ENCODE data around the gene APOA5. TPM values are rescaled to one million over a fixed set of nuclear protein-coding genes. Genes with fewer than 3 reads are reported as not detected.

Gene APOA5
- polyA plus RNA-seq, 1 donor from 2014 or later: not detected

GRCh38 chr11:116798368-116798767, 6.7 kb upstream of the APOA5 start:
- Histone ChIP-seq H4K20me1 (ENCODE audit: insufficient read depth) (no peaks in the 10 kb centered on the region), H3K27ac (ENCODE audit: low read length) (no peak overlapping the region), H3K79me2 (replicated peaks; ENCODE audit: insufficient read depth, low read length) (no peaks in the 10 kb centered on the region), H3K9me3 (ENCODE audit: low read length) (no peaks in the 10 kb centered on the region), H2AFZ (ENCODE audit: low read depth, low read length) (no peak overlapping the region), H3K27me3 (ENCODE audit: insufficient read depth, low read depth, low read length) (no peaks in the 10 kb centered on the region), H3F3A (ENCODE audit: insufficient read depth, low read length, poor library complexity, severe bottlenecking) (no peaks in the 10 kb centered on the region), H3K4me3 (ENCODE audit: low read length) (no peak overlapping the region), H3K36me3 (ENCODE audit: insufficient read depth, low read length) (no peaks in the 10 kb centered on the region), H3K9ac (ENCODE audit: low read length) (no peak overlapping the region), H3K9me2 (ENCODE audit: insufficient read depth, low read length) (no peaks in the 10 kb centered on the region), H3K4me2 (ENCODE audit: low read length) (no peak overlapping the region)
- TF ChIP-seq EZH2 (IDR thresholded peaks at IDR 0.05; ENCODE audit: borderline replicate concordance, insufficient read depth, low read length, poor library complexity, severe bottlenecking): no peak

- TF ChIP-seq CTCF (IDR thresholded peaks at IDR 0.05; ENCODE audit: poor library complexity, severe bottlenecking) (no peak), POLR2AphosphoS5 (IDR thresholded peaks at IDR 0.05) (no peak), MXI1 (conservative IDR thresholded peaks at IDR 0.05; ENCODE audit: poor library complexity, severe bottlenecking) (no peak), REST (IDR thresholded peaks at IDR 0.05; ENCODE audit: borderline replicate concordance) (no peak), SMC3 (conservative IDR thresholded peaks at IDR 0.05; ENCODE audit: poor library complexity) (no peak), TAF1 (IDR thresholded peaks at IDR 0.05; ENCODE audit: low read depth) (no peak), EP300 (conservative IDR thresholded peaks at IDR 0.05; ENCODE audit: poor library complexity, severe bottlenecking) (no peak), EZH2 (IDR thresholded peaks at IDR 0.05; ENCODE audit: borderline replicate concordance, insufficient read depth, low read length, poor library complexity, severe bottlenecking) (no peak), RAD21 (conservative IDR thresholded peaks at IDR 0.05) (no peak)
- Histone ChIP-seq H3K4me2 (ENCODE audit: low read length) (no peak overlapping the region), H4K20me1 (ENCODE audit: insufficient read depth) (no peaks in the 10 kb centered on the region), H3K36me3 (ENCODE audit: insufficient read depth, low read length) (no peaks in the 10 kb centered on the region), H3K9me3 (ENCODE audit: low read length) (no peaks in the 10 kb centered on the region), H2AFZ (ENCODE audit: low read depth, low read length) (no peak overlapping the region), H3K27ac (ENCODE audit: low read length) (no peak overlapping the region), H3K79me2 (replicated peaks; ENCODE audit: insufficient read depth, low read length) (no peaks in the 10 kb centered on the region), H3K9ac (ENCODE audit: low read length) (no peak overlapping the region), H3F3A (ENCODE audit: insufficient read depth, low read length, poor library complexity, severe bottlenecking) (no peaks in the 10 kb centered on the region), H3K9me2 (ENCODE audit: insufficient read depth, low read length) (no peaks in the 10 kb centered on the region), H3K27me3 (ENCODE audit: insufficient read depth, low read depth, low read length) (no peaks in the 10 kb centered on the region), H3K4me3 (ENCODE audit: low read length) (no peak overlapping the region)
Measured at GRCh38 chr11:116797816-116798215, 6.1 kb upstream of the APOA5 start.

GRCh38 chr11:116796548-116796947, 4.9 kb upstream of the APOA5 start:
- no peak overlapping the region for H3K9ac ChIP-seq (ENCODE audit: low read length)
- TF ChIP-seq TAF1 (IDR thresholded peaks at IDR 0.05; ENCODE audit: low read depth): no peak
- H3K27me3 ChIP-seq (ENCODE audit: insufficient read depth, low read depth, low read length): no peaks in the 10 kb centered on the region
- no peaks in the 10 kb centered on the region for H4K20me1 ChIP-seq (ENCODE audit: insufficient read depth)
- H3F3A ChIP-seq (ENCODE audit: insufficient read depth, low read length, poor library complexity, severe bottlenecking): no peaks in the 10 kb centered on the region
- H3K79me2 ChIP-seq (replicated peaks; ENCODE audit: insufficient read depth, low read length): no peaks in the 10 kb centered on the region
- no peak overlapping the region for H3K4me3 ChIP-seq (ENCODE audit: low read length)
- no peak overlapping the region for H3K4me2 ChIP-seq (ENCODE audit: low read length)
- no peaks in the 10 kb centered on the region for H3K9me3 ChIP-seq (ENCODE audit: low read length)
- no peaks in the 10 kb centered on the region for H3K9me2 ChIP-seq (ENCODE audit: insufficient read depth, low read length)
- no peak overlapping the region for H3K27ac ChIP-seq (ENCODE audit: low read length)
- H2AFZ ChIP-seq (ENCODE audit: low read depth, low read length): no peak overlapping the region
- no peaks in the 10 kb centered on the region for H3K36me3 ChIP-seq (ENCODE audit: insufficient read depth, low read length)
